Measurements from ENCODE around the gene EPB41L4B.

Gene EPB41L4B

DNA sequence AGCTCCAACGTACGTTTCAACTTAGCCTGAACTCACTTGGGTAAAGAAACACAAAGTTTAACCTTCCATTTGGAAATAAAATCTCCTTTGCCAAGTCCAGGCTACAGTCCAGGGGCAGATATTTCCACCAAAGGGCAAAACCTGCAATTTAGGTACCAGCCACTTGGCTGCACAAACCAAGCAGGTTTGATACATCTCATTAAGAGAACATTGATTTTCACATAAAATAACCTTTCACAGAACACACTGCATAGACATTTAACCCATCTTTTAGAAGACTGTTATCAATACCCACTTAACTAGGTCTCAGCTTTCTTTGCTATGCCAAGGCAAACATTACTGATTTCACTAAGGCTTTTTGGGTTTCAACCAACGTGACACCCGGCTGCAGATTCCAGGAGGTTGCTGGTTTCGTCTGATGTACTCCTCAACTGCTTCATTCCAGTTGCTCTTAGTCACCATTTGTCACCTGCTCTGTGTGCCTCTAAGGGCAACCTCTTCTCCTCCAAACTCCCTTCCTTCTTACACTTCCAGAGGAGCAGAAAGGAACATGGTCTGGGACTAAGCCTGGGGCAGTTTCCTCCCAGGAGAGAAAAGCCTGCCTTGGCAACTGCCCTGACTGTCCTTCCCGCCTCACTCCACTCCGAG is 67.1 kb downstream of the EPB41L4B start:
- peaks cover 11% of the 10 kb centered on the region for H3K4me1 ChIP-seq (ENCODE audit: control insufficient read depth, insufficient read depth, low read length, poor library complexity, severe bottlenecking)
- no peak overlapping the region for H3K4me3 ChIP-seq (ENCODE audit: extremely low read depth, insufficient read depth, low read length, poor library complexity, severe bottlenecking)
- no peaks in the 10 kb centered on the region for H3K36me3 ChIP-seq (ENCODE audit: control insufficient read depth, insufficient read depth, low read length)
- WGBS, 2 experiments (ENCODE audit: insufficient coverage in 2 of 2), result 84 to 88% methylated on average over 5 to 7 of the region's 7 CpGs
- H3K9me3 ChIP-seq (ENCODE audit: control insufficient read depth, low read length), result no peaks in the 10 kb centered on the region
- H3K27ac ChIP-seq (ENCODE audit: low read depth, low read length, severe bottlenecking), result no peak overlapping the region

- Histone ChIP-seq H3K9me3 (ENCODE audit: control insufficient read depth, low read length) (no peaks in the 10 kb centered on the region), H3K27ac (ENCODE audit: low read depth, low read length, severe bottlenecking) (no peak overlapping the region), H3K36me3 (ENCODE audit: control insufficient read depth, insufficient read depth, low read length) (no peaks in the 10 kb centered on the region), H3K4me3 (ENCODE audit: extremely low read depth, insufficient read depth, low read length, poor library complexity, severe bottlenecking) (no peak overlapping the region), H3K4me1 (ENCODE audit: control insufficient read depth, insufficient read depth, low read length, poor library complexity, severe bottlenecking) (peaks cover 11% of the 10 kb centered on the region)
- 96 to 98% methylated on average over 10 to 11 of the region's 11 CpGs for WGBS, 2 experiments (ENCODE audit: insufficient coverage in 2 of 2)
These were observed 67.6 kb downstream of the EPB41L4B start for GRCh38 chr9:109253241-109253636.

DNA sequence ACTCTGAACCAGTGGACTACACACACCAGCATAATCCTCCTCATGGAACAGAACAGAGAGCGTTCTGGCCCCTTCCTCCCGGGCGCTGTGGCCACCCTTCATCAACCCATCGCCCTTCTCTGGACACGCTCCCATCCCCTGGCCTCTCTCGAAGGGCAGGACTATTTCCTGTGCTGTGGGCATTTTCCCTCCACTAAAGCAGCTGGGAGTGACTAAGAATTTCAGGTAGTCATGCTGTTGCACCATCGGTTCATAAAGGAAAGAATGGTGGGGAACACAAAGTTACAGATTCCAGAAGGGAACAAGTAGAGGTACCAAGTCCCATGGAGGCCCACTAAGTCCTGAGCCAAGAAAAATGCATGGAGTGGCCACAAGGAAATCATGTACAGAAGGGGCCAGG is 68.6 kb downstream of the EPB41L4B start:
- peaks cover 11% of the 10 kb centered on the region for H3K4me1 ChIP-seq (ENCODE audit: control insufficient read depth, insufficient read depth, low read length, poor library complexity, severe bottlenecking)
- 90 to 97% methylated on average over 7 of the region's 7 CpGs for WGBS, 2 experiments (ENCODE audit: insufficient coverage in 2 of 2)
- H3K4me3 ChIP-seq (ENCODE audit: extremely low read depth, insufficient read depth, low read length, poor library complexity, severe bottlenecking), result no peak overlapping the region
- H3K36me3 ChIP-seq (ENCODE audit: control insufficient read depth, insufficient read depth, low read length), result no peaks in the 10 kb centered on the region
- H3K27ac ChIP-seq (ENCODE audit: low read depth, low read length, severe bottlenecking), result no peak overlapping the region
- H3K9me3 ChIP-seq (ENCODE audit: control insufficient read depth, low read length), result no peaks in the 10 kb centered on the region

DNA sequence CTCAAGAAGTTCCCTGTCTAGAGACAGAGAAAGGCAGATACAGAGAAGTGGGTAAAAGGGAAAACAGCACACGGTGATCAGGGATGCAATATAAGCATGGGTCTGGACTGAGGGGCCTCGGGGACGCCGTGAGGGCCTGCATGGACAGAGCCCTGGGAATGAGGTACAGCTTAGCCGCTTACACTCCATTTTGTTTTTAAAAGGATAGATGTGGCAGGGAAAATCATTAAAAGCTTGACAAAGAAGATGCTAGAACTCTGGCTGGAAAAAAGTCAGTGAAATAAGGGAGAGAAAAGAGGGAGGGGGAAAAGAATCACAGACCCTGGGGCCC is 69.1 kb downstream of the EPB41L4B start:
- WGBS, 2 experiments (ENCODE audit: insufficient coverage in 2 of 2), result 84 to 91% methylated on average over 5 of the region's 5 CpGs
- Histone ChIP-seq H3K4me3 (ENCODE audit: extremely low read depth, insufficient read depth, low read length, poor library complexity, severe bottlenecking) (no peak overlapping the region), H3K9me3 (ENCODE audit: control insufficient read depth, low read length) (no peaks in the 10 kb centered on the region), H3K36me3 (ENCODE audit: control insufficient read depth, insufficient read depth, low read length) (no peaks in the 10 kb centered on the region), H3K4me1 (ENCODE audit: control insufficient read depth, insufficient read depth, low read length, poor library complexity, severe bottlenecking) (peaks cover 11% of the 10 kb centered on the region), H3K27ac (ENCODE audit: low read depth, low read length, severe bottlenecking) (no peak overlapping the region)

GRCh38 chr9:109251080-109251775 is 69.6 kb downstream of the EPB41L4B start:
- Histone ChIP-seq H3K36me3 (ENCODE audit: control insufficient read depth, insufficient read depth, low read length) (no peaks in the 10 kb centered on the region), H3K4me1 (ENCODE audit: control insufficient read depth, insufficient read depth, low read length, poor library complexity, severe bottlenecking) (peaks cover 11% of the 10 kb centered on the region), H3K4me3 (ENCODE audit: extremely low read depth, insufficient read depth, low read length, poor library complexity, severe bottlenecking) (no peak overlapping the region), H3K9me3 (ENCODE audit: control insufficient read depth, low read length) (no peaks in the 10 kb centered on the region), H3K27ac (ENCODE audit: low read depth, low read length, severe bottlenecking) (no peak overlapping the region)
- WGBS, 2 experiments (ENCODE audit: insufficient coverage in 2 of 2), result 89 to 97% methylated on average over 6 to 8 of the region's 10 CpGs

DNA sequence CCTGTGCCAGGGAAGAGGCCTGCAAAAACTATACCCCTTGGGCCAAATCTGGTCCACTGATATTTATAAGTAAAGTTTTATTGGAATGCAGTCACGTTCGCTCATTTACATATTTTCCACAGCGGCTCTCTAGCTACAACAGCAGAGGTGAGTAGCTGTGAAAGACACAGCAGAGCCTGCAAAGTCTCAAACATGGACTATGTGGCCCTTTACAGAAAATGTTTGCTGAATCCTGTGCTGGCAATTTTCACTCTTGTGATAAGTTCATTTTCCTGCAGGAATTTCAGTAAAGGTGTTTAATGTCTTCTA is 70.1 kb downstream of the EPB41L4B start:
- no peaks in the 10 kb centered on the region for H3K36me3 ChIP-seq (ENCODE audit: control insufficient read depth, insufficient read depth, low read length)
- no peak overlapping the region for H3K27ac ChIP-seq (ENCODE audit: low read depth, low read length, severe bottlenecking)
- peaks cover 11% of the 10 kb centered on the region for H3K4me1 ChIP-seq (ENCODE audit: control insufficient read depth, insufficient read depth, low read length, poor library complexity, severe bottlenecking)
- H3K4me3 ChIP-seq (ENCODE audit: extremely low read depth, insufficient read depth, low read length, poor library complexity, severe bottlenecking), result no peak overlapping the region
- no peaks in the 10 kb centered on the region for H3K9me3 ChIP-seq (ENCODE audit: control insufficient read depth, low read length)
- 90 to 100% methylated on average over 3 of the region's 3 CpGs for WGBS, 2 experiments (ENCODE audit: insufficient coverage in 2 of 2)

GRCh38 chr9:109250311-109250741 is 70.5 kb downstream of the EPB41L4B start:
- H3K36me3 ChIP-seq (ENCODE audit: control insufficient read depth, insufficient read depth, low read length), result no peaks in the 10 kb centered on the region
- WGBS, 2 experiments (ENCODE audit: insufficient coverage in 2 of 2), result 73 to 91% methylated on average over 7 to 8 of the region's 12 CpGs

DNA sequence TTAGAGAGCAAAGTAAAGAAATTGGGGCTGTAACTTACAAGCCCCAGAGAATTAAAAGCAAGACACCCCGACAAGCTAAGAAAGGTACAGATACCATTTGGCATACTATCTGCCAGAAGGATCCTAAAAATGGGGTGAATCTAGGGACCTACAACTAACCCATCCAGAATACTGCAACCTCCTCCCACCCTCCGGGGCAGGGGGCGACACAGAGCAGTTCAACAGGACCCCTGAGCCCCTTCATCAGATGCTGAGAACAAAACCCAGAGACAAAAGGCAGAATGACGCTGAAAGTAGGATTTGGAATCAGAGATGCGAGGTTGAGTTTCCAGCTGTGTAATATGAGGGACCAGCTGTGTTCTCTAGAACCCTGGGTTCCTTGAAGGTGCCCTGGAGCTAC is 71.2 kb downstream of the EPB41L4B start:
- WGBS, 2 experiments (ENCODE audit: insufficient coverage in 2 of 2), result 70 to 93% methylated on average over 2 to 3 of the region's 5 CpGs
- peaks cover 11% of the 10 kb centered on the region for H3K4me1 ChIP-seq (ENCODE audit: control insufficient read depth, insufficient read depth, low read length, poor library complexity, severe bottlenecking)

More at GRCh38 chr9:109250311-109250741, 70.5 kb downstream of the EPB41L4B start:
- Histone ChIP-seq H3K4me1 (ENCODE audit: control insufficient read depth, insufficient read depth, low read length, poor library complexity, severe bottlenecking) (peaks cover 11% of the 10 kb centered on the region), H3K27ac (ENCODE audit: low read depth, low read length, severe bottlenecking) (no peak overlapping the region), H3K9me3 (ENCODE audit: control insufficient read depth, low read length) (no peaks in the 10 kb centered on the region), H3K4me3 (ENCODE audit: extremely low read depth, insufficient read depth, low read length, poor library complexity, severe bottlenecking) (no peak overlapping the region)

DNA sequence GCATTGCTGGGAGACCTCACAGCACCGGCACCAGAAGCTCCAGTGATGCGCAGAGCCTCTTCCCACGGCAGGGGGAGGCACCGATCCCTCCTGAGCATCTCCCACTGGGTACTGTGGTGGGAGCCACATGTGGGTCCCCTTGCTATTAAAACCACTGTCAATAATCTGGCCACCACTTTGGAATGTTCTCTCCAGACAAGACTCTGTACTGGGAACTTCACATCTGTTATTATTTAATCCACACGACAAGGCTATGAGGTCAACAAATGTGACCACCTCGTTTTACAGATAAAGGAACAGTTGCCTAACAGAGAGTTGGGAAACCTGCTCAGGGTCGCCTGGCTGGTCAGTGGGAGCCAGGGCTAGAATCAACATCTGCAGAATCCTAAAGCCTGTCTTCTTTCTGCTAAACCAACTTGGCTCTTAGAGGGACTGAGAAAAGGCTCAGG is 72.7 kb downstream of the EPB41L4B start:
- Histone ChIP-seq H3K36me3 (ENCODE audit: control insufficient read depth, insufficient read depth, low read length) (no peaks in the 10 kb centered on the region), H3K9me3 (ENCODE audit: control insufficient read depth, low read length) (no peaks in the 10 kb centered on the region), H3K4me3 (ENCODE audit: extremely low read depth, insufficient read depth, low read length, poor library complexity, severe bottlenecking) (no peak overlapping the region), H3K4me1 (ENCODE audit: control insufficient read depth, insufficient read depth, low read length, poor library complexity, severe bottlenecking) (peaks cover 7% of the 10 kb centered on the region), H3K27ac (ENCODE audit: low read depth, low read length, severe bottlenecking) (no peak overlapping the region)
- 88 to 92% methylated on average over 7 of the region's 7 CpGs for WGBS, 2 experiments (ENCODE audit: insufficient coverage in 2 of 2)

More for the DNA sequence above, 71.2 kb downstream of the EPB41L4B start:
- no peak overlapping the region for H3K4me3 ChIP-seq (ENCODE audit: extremely low read depth, insufficient read depth, low read length, poor library complexity, severe bottlenecking)
- H3K27ac ChIP-seq (ENCODE audit: low read depth, low read length, severe bottlenecking), result no peak overlapping the region
- H3K9me3 ChIP-seq (ENCODE audit: control insufficient read depth, low read length), result no peaks in the 10 kb centered on the region
- H3K36me3 ChIP-seq (ENCODE audit: control insufficient read depth, insufficient read depth, low read length), result no peaks in the 10 kb centered on the region

DNA sequence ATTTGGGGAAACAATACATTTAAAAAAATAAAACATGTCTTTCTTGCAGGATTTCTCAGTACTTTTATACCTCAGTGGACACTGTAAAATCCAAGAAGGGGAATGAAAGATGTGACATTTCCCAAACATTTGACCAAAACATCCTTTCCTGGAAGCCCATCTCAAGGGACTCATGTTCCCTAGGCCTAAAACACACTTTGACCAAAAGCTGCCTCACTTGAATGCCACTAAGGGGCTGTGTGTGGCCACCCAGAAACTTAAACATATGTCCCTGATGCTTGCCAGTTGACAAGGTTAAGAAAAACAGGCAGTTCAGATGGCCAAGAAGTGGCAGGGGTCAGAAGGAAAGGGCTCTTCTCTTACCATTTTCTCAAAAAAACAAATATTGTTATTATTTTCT is 73.6 kb downstream of the EPB41L4B start:
- Histone ChIP-seq H3K4me3 (ENCODE audit: extremely low read depth, insufficient read depth, low read length, poor library complexity, severe bottlenecking) (no peak overlapping the region), H3K36me3 (ENCODE audit: control insufficient read depth, insufficient read depth, low read length) (no peaks in the 10 kb centered on the region), H3K27ac (ENCODE audit: low read depth, low read length, severe bottlenecking) (no peak overlapping the region), H3K9me3 (ENCODE audit: control insufficient read depth, low read length) (no peaks in the 10 kb centered on the region), H3K4me1 (ENCODE audit: control insufficient read depth, insufficient read depth, low read length, poor library complexity, severe bottlenecking) (peaks cover 7% of the 10 kb centered on the region)

DNA sequence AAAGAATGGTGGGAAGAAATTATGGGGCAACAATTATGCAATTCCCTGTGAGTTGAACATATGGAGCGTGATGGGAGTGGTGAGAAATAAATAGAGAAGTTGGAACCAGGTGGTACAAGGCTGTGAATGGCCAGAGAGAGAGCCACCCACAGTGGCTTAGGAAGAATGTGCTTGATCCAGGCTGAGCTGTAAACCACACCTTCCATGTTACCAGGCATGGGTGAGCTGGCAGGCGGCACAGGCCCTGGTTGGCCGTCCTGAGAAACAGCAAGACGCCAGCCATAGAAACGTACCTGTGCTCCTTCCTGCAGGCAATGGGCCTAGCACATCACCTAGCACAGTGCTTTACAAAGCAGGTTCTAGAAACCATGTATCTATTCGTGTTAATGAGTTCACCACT is 74.3 kb downstream of the EPB41L4B start:
- H3K4me3 ChIP-seq (ENCODE audit: extremely low read depth, insufficient read depth, low read length, poor library complexity, severe bottlenecking), result no peak overlapping the region

More for the DNA sequence above, 74.3 kb downstream of the EPB41L4B start:
- H3K36me3 ChIP-seq (ENCODE audit: control insufficient read depth, insufficient read depth, low read length), result no peaks in the 10 kb centered on the region
- H3K4me1 ChIP-seq (ENCODE audit: control insufficient read depth, insufficient read depth, low read length, poor library complexity, severe bottlenecking), result peaks cover 6% of the 10 kb centered on the region
- 93 to 100% methylated on average over 3 to 5 of the region's 6 CpGs for WGBS, 2 experiments (ENCODE audit: insufficient coverage in 2 of 2)
- no peaks in the 10 kb centered on the region for H3K9me3 ChIP-seq (ENCODE audit: control insufficient read depth, low read length)
- H3K27ac ChIP-seq (ENCODE audit: low read depth, low read length, severe bottlenecking), result no peak overlapping the region
